Smooth muscle cell (in vitro differentiated cells): Measurements from ENCODE around the gene ATP1A3. TPM values are rescaled to one million over a fixed set of nuclear protein-coding genes. Genes with fewer than 3 reads are reported as not detected.

Source experiments
- DNase-seq: peaks from one replicate; lab custom pipeline; 2025; ENCODE audit not compliant: unreplicated experiment; lab: John Stamatoyannopoulos, UW
- H2AFZ ChIP-seq: fragments of 200-600 bp; sonication (generic); 2 replicates; pipeline ENCODE4 v1.6.0; 2016; ENCODE audit warnings: antibody characterized with exemption, low read depth, mild to moderate bottlenecking
- H3F3A ChIP-seq: fragments of 200-600 bp; sonication (generic); 2 replicates; pipeline ENCODE4 v1.6.0; 2017; ENCODE audit warnings: antibody characterized with exemption, low read depth
- H3K27ac ChIP-seq: fragments of 200-600 bp; sonication (generic); 2 replicates; pipeline ENCODE4 v1.5.1; 2016; ENCODE audit warnings: low read depth, mild to moderate bottlenecking
- H3K27me3 ChIP-seq: fragments of 200-600 bp; sonication (generic); 2 replicates; pipeline ENCODE4 v1.6.1; 2016; ENCODE audit warnings: low read depth, mild to moderate bottlenecking
- H3K36me3 ChIP-seq: fragments of 200-600 bp; sonication (generic); 2 replicates; pipeline ENCODE4 v1.5.1; 2016; ENCODE audit warnings: low read depth
- H3K4me1 ChIP-seq: fragments of 200-600 bp; sonication (generic); 2 replicates; pipeline ENCODE4 v1.5.1; 2016; ENCODE audit warnings: low read depth
- H3K4me2 ChIP-seq: fragments of 200-600 bp; sonication (generic); 2 replicates; pipeline ENCODE4 v1.6.0; 2016; ENCODE audit warnings: mild to moderate bottlenecking
- H3K4me3 ChIP-seq: fragments of 200-600 bp; sonication (generic); 2 replicates; pipeline ENCODE4 v1.5.1; 2016; ENCODE audit warnings: mild to moderate bottlenecking
- H3K79me2 ChIP-seq: fragments of 200-600 bp; sonication (generic); 2 replicates; pipeline ENCODE4 v1.6.0; 2016; ENCODE audit warnings: low read depth, mild to moderate bottlenecking
- H3K9ac ChIP-seq: fragments of 200-600 bp; sonication (generic); 2 replicates; pipeline ENCODE4 v1.6.0; 2016; ENCODE audit warnings: low read depth
- H3K9me3 ChIP-seq: fragments of 200-600 bp; sonication (generic); replicated peaks from 2 replicates; pipeline ENCODE4 v1.5.1; 2016; ENCODE audit warnings: low read depth
- H4K20me1 ChIP-seq: fragments of 200-600 bp; sonication (generic); 2 replicates; pipeline ENCODE4 v1.6.0; 2016; ENCODE audit warnings: low read depth
- CTCF ChIP-seq: fragments of 200-600 bp; sonication (generic); IDR thresholded peaks from 2 replicates; pipeline ENCODE4 v1.5.1; 2017; ENCODE audit warnings: borderline replicate concordance, mild to moderate bottlenecking, antibody characterized with exemption; ENCODE audit not compliant: insufficient read depth, poor library complexity, severe bottlenecking
- WGBS: methylation state at CpG from one replicate; pipeline ENCODE4 v1.1.7; 2016; ENCODE audit warnings: low lambda C conversion rate; 5-methylcytosine and 5-hydroxymethylcytosine counted together
- polyA plus RNA-seq: library from polyadenylated mRNA; unstranded; fragments of >200 nt; fragmentation: Nextera tagmentation; extraction: Ambion mirVana; gene quantifications from 2 replicates; pipeline ENCODE4 v1.2.1, GENCODE V29; 2016
- total RNA-seq: library from RNA; depleted of rRNA; stranded (reverse); fragments of >200 nt; gene quantifications from 2 replicates; pipeline ENCODE4 v1.2.3, GENCODE V29; 2014

Gene ATP1A3
- total and polyA plus RNA-seq, 2 experiments from 2014 or later, result not detected

GRCh38 chr19:41923045-41923788 lies 70.8 kb downstream of the ATP1A3 start:
- no peak overlapping the region for H3K4me2 ChIP-seq
- H3K4me1 ChIP-seq, result no peaks in the 10 kb centered on the region
- no peak overlapping the region for H2AFZ ChIP-seq
- peaks cover 84% of the 10 kb centered on the region for H3K27me3 ChIP-seq
- H3K9ac ChIP-seq, result no peak overlapping the region
- H3K79me2 ChIP-seq, result no peaks in the 10 kb centered on the region
- 66% methylated on average over 4 of the region's 6 CpGs for WGBS
- TF ChIP-seq CTCF, result no peak
- no peaks in the 10 kb centered on the region for H3K36me3 ChIP-seq
- no peaks in the 10 kb centered on the region for H3F3A ChIP-seq
- H4K20me1 ChIP-seq, result no peaks in the 10 kb centered on the region
- DNase-seq, result no peak
- H3K4me3 ChIP-seq, result no peak overlapping the region
- no peaks in the 10 kb centered on the region for H3K9me3 ChIP-seq
- no peak overlapping the region for H3K27ac ChIP-seq

- DNase-seq, result no peak
- WGBS, result 54% methylated on average over 16 of the region's 18 CpGs
- Histone ChIP-seq H3K27me3 (peaks cover 83% of the 10 kb centered on the region), H3K4me3 (no peak overlapping the region), H3K79me2 (no peaks in the 10 kb centered on the region), H3K4me1 (no peaks in the 10 kb centered on the region), H3K27ac (no peak overlapping the region), H3K4me2 (no peak overlapping the region), H3K36me3 (no peaks in the 10 kb centered on the region), H3K9ac (no peak overlapping the region), H2AFZ (no peak overlapping the region), H3F3A (no peaks in the 10 kb centered on the region), H3K9me3 (no peaks in the 10 kb centered on the region), H4K20me1 (no peaks in the 10 kb centered on the region)
- no peak for TF ChIP-seq CTCF
Observed at GRCh38 chr19:41922585-41922984, 71.4 kb downstream of the ATP1A3 start.

GRCh38 chr19:41921577-41922576 lies 72.2 kb downstream of the ATP1A3 start:
- 39% methylated on average over 14 of the region's 22 CpGs for WGBS
- Histone ChIP-seq H3K9me3 (no peaks in the 10 kb centered on the region), H3K27me3 (peaks cover 83% of the 10 kb centered on the region)

More at GRCh38 chr19:41921577-41922576, 72.2 kb downstream of the ATP1A3 start:
- no peak for DNase-seq
- Histone ChIP-seq H3K27ac (no peak overlapping the region), H3F3A (no peaks in the 10 kb centered on the region), H3K4me3 (no peak overlapping the region), H3K4me2 (no peak overlapping the region), H3K9ac (no peak overlapping the region), H2AFZ (no peak overlapping the region), H3K79me2 (no peaks in the 10 kb centered on the region), H4K20me1 (no peaks in the 10 kb centered on the region), H3K36me3 (no peaks in the 10 kb centered on the region), H3K4me1 (no peaks in the 10 kb centered on the region)
- TF ChIP-seq CTCF, result no peak
